H1 (cell line): ENCODE data around the gene GNG7. TPM values are rescaled to one million over a fixed set of nuclear protein-coding genes. Genes with fewer than 3 reads are reported as not detected.

ENCODE experiments used
- CHD1 ChIP-seq: IDR thresholded peaks from 2 replicates; pipeline ENCODE4 v1.6.1; 2012; ENCODE audit warnings: low read depth, low read length, improper control_type of control experiment
- CHD7 ChIP-seq: fragments of 300-600 bp; sonication (generic); IDR thresholded peaks from 2 replicates; pipeline ENCODE4 v1.7.1; 2012; ENCODE audit warnings: low read length, moderate library complexity, mild to moderate bottlenecking, inconsistent platforms; ENCODE audit not compliant: insufficient replicate concordance
- KDM1A ChIP-seq: fragments of 200-600, 300-600 bp; sonication (generic); IDR thresholded peaks from 2 replicates; pipeline ENCODE4 v1.7.1; 2016; ENCODE audit warnings: mild to moderate bottlenecking, low read length, borderline replicate concordance
- KDM5A ChIP-seq: fragments of 200-600 bp; IDR thresholded peaks from 2 replicates; pipeline ENCODE4 v1.7.1; 2012; ENCODE audit warnings: mild to moderate bottlenecking, low read length, inconsistent platforms, mixed read lengths
- RNF2 ChIP-seq: fragments of 200-900, 300-1000 bp; sonication (generic); IDR thresholded peaks from 2 replicates; pipeline ENCODE4 v1.7.1; 2016; ENCODE audit warnings: borderline replicate concordance, low read depth, mild to moderate bottlenecking, antibody characterized with exemption, low read length; ENCODE audit not compliant: poor library complexity, severe bottlenecking; ENCODE audit errors: missing control alignments
- SP1 ChIP-seq: IDR thresholded peaks from 2 replicates; pipeline ENCODE4 v1.6.1; 2011; ENCODE audit warnings: low read depth, low read length
- TAF1 ChIP-seq: IDR thresholded peaks from 2 replicates; pipeline ENCODE4 v1.6.1; 2011; ENCODE audit warnings: mild to moderate bottlenecking, low read depth, low read length
- TAF7 ChIP-seq: optimal IDR thresholded peaks from 2 replicates; pipeline ENCODE3; 2011; ENCODE audit warnings: low read depth, mild to moderate bottlenecking, inconsistent platforms, low read length, moderate library complexity, borderline replicate concordance
- YY1 ChIP-seq: IDR thresholded peaks from 2 replicates; pipeline ENCODE4 v1.6.1; 2011; ENCODE audit warnings: low read depth, mild to moderate bottlenecking, low read length
- polyA plus RNA-seq, 7 experiments: library from polyadenylated mRNA; depleted of rRNA in 3 of 7; stranded (reverse) in 5 of 7; unstranded in 2 of 7; fragments of >200 nt in 5 of 7; fragments of 200-250 nt in 2 of 7; gene quantifications; 1 replicate in 5 of 7; 2 replicates in 1 of 7; 4 replicates in 1 of 7; pipeline versions ENCODE4 v1.2.1 to v1.2.3, GENCODE V29; 2011 to 2013; ENCODE audit warnings: missing spikeins in 2 of 7, mixed read lengths in 2 of 7
- total RNA-seq: library from RNA; stranded (reverse); fragmentation: NEBNext Ultra II Directional; extraction: Animal tissue kit (Norgen Biotek cat#: 25700); gene quantifications from 2 replicates; pipeline ENCODE4 v1.2.1, GENCODE V29; 2021
- TF ChIP-seq, protein P1 (sequence below): IDR thresholded peaks from 2 replicates; pipeline ENCODE4 v1.6.1; 2011; ENCODE audit warnings: low read depth, mild to moderate bottlenecking, low read length; ENCODE audit not compliant: insufficient read depth

The GNG7 gene
- total and polyA plus RNA-seq, 2 of the 8 experiments (the other 6 are each of a cell fraction or from before 2014, with no cell fraction given): 2.8 to 7.8 TPM

- no peak for TF ChIP-seq CHD7
- no peak for TF ChIP-seq KDM5A
- no peak for TF ChIP-seq RNF2
- TF ChIP-seq, protein P1, sequence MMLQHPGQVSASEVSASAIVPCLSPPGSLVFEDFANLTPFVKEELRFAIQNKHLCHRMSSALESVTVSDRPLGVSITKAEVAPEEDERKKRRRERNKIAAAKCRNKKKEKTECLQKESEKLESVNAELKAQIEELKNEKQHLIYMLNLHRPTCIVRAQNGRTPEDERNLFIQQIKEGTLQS: no peak
- no peak for TF ChIP-seq SP1
- TF ChIP-seq TAF1: no peak
- no peak for TF ChIP-seq TAF7
- TF ChIP-seq CHD1: no peak
- no peak for TF ChIP-seq KDM1A
- no peak for TF ChIP-seq YY1
Observed at GRCh38 chr19:2612619-2613249, 89.8 kb downstream of the GNG7 start (continued).
